Measurements from ENCODE around the gene KNDC1. TPM values are rescaled to one million over a fixed set of nuclear protein-coding genes. Genes with fewer than 3 reads are reported as not detected.

KNDC1 gene
- total RNA-seq, 1 donor: 5.6 TPM

- TF ChIP-seq, protein P1, sequence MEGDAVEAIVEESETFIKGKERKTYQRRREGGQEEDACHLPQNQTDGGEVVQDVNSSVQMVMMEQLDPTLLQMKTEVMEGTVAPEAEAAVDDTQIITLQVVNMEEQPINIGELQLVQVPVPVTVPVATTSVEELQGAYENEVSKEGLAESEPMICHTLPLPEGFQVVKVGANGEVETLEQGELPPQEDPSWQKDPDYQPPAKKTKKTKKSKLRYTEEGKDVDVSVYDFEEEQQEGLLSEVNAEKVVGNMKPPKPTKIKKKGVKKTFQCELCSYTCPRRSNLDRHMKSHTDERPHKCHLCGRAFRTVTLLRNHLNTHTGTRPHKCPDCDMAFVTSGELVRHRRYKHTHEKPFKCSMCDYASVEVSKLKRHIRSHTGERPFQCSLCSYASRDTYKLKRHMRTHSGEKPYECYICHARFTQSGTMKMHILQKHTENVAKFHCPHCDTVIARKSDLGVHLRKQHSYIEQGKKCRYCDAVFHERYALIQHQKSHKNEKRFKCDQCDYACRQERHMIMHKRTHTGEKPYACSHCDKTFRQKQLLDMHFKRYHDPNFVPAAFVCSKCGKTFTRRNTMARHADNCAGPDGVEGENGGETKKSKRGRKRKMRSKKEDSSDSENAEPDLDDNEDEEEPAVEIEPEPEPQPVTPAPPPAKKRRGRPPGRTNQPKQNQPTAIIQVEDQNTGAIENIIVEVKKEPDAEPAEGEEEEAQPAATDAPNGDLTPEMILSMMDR (IDR thresholded peaks at IDR 0.05; ENCODE audit: insufficient read depth, low read depth, low read length): no peak
- H3K4me3 ChIP-seq (ENCODE audit: low read depth, low read length): no peak overlapping the region
- DNase-seq (ENCODE audit: low read depth): no peak
Measured at GRCh38 chr10:133251388-133252222, 91.6 kb downstream of the KNDC1 start.

DNA sequence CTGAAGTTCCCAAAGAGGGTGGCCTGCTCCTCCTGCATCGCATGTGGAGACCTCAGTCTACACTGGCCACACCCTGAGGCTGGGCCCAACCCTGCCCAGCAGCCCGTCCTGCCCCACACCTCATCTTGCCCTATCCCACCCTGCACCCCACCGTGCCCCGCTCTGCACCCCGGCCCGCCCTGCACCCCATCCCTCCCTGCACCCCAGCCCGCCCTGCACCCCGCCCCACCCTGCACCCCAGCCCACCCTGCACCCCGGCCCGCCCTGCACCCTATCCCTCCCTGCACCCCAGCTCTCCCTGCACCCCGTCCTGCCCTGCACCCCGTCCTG is 92.2 kb downstream of the KNDC1 start:
- TF ChIP-seq, protein P1 (IDR thresholded peaks at IDR 0.05; ENCODE audit: insufficient read depth, low read depth, low read length): no peak
- DNase-seq (ENCODE audit: low read depth): no peak

DNA sequence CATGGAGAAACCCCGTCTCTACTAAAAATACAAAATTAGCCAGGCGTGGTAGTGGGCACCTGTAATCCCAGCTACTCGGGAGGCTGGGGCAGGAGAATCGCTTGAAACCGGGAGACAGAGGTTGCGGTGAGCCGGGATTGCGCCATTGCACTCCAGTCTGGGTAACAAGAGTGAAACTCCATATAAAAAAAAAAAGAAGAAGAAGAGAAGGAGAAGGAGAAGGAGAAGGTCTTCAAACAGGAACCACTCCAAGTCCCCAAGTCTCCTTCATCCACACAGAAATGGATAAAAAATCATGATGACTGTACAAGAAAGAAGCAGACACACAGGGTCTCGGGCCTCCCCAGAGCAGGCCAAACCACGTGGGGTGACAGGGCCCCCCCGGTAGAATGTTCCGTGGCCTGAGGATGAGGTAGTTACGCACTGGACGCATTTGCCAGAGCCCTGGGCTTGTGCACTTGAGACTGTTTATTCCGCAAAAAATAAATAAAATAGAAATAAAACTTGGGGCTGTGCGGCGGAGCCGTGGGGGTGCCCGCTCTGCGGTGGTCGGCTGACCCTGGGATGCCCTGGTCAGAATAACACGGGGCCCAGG is 93.4 kb downstream of the KNDC1 start:
- TF ChIP-seq, protein P1 (IDR thresholded peaks at IDR 0.05; ENCODE audit: insufficient read depth, low read depth, low read length): no peak
- no peak overlapping the region for H3K4me3 ChIP-seq (ENCODE audit: low read depth, low read length)
- no peak for DNase-seq (ENCODE audit: low read depth)

More for the DNA sequence above, 92.2 kb downstream of the KNDC1 start:
- H3K4me3 ChIP-seq (ENCODE audit: low read depth, low read length): no peak overlapping the region

GRCh38 chr10:133254421-133255120 is 94.6 kb downstream of the KNDC1 start:
- no peak for DNase-seq (ENCODE audit: low read depth)
- TF ChIP-seq, protein P1 (IDR thresholded peaks at IDR 0.05; ENCODE audit: insufficient read depth, low read depth, low read length): no peak

DNA sequence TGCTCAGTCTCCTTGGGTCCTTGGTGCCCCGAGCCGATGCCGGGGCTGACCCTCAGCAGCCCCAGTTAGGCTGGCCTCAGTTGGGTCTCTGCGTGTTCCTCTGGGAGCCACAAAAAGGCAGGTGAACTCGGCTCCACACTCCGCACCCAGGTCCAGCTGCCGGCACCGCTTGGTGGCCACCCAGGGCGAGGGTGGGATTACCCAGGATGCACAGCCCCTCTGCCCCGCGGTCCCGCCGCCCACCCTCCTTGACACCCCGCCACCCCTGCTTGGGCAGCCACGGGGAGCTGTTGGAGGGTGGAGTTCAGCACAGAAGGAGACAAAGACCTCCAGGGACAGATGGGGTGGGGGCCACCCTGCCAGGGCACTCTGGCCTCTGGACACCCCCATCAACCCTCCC is 95.3 kb downstream of the KNDC1 start:
- H3K4me3 ChIP-seq (ENCODE audit: low read depth, low read length): no peak overlapping the region
- TF ChIP-seq, protein P1 (IDR thresholded peaks at IDR 0.05; ENCODE audit: insufficient read depth, low read depth, low read length): no peak
- DNase-seq (ENCODE audit: low read depth): no peak

More at GRCh38 chr10:133254421-133255120, 94.6 kb downstream of the KNDC1 start:
- H3K4me3 ChIP-seq (ENCODE audit: low read depth, low read length): no peak overlapping the region

- TF ChIP-seq, protein P1 (IDR thresholded peaks at IDR 0.05; ENCODE audit: insufficient read depth, low read depth, low read length): peak; percentile 48
- H3K4me3 ChIP-seq (ENCODE audit: low read depth, low read length): peak overlapping the region; percentile 27
- DNase-seq (ENCODE audit: low read depth): peak; percentile 60
Measured at GRCh38 chr10:133257489-133258065, 97.6 kb downstream of the KNDC1 start.
